Keratinocyte (primary cell): ENCODE results near the gene ZFP42.

Experiments
- CTCF ChIP-seq, 3 experiments: IDR thresholded peaks in 1 of 3; conservative IDR thresholded peaks in 1 of 3; optimal IDR thresholded peaks in 1 of 3; 2 replicates in 2 of 3; 3 replicates in 1 of 3; pipeline versions ENCODE3 to v1.5.1; 2011; ENCODE audit warnings: low read length in 3 of 3, mild to moderate bottlenecking in 3 of 3, moderate library complexity in 2 of 3, control low read depth in 1 of 3, inconsistent platforms in 1 of 3; ENCODE audit not compliant: insufficient read depth in 2 of 3; ENCODE audit errors: extremely low read depth in 1 of 3
- EZH2 ChIP-seq: IDR thresholded peaks from one replicate; pipeline ENCODE4 v1.6.1; 2012; ENCODE audit warnings: inconsistent platforms, mild to moderate bottlenecking, low read length, moderate library complexity

- TF ChIP-seq CTCF (optimal IDR thresholded peaks at IDR 0.05 in 1 of 3, IDR thresholded peaks at IDR 0.05 in 1 of 3, conservative IDR thresholded peaks at IDR 0.05 in 1 of 3; ENCODE audit: extremely low read depth in 1 of 3, insufficient read depth in 2 of 3, low read length in 3 of 3), result no peak
- no peak for TF ChIP-seq EZH2
Measured at GRCh38 chr4:187961961-187962360, 33.6 kb upstream of the ZFP42 start.
